K562 (cell line): Measurements from ENCODE around the gene CTPS1. TPM values are rescaled to one million over a fixed set of nuclear protein-coding genes. Genes with fewer than 3 reads are reported as not detected.

Experiments
- ATAC-seq: fragments of 200-7000 bp; cut with Tn5 transposase; 3 replicates; pipeline ENCODE4 v1.9.1; 2020; ENCODE audit warnings: moderate library complexity
- BruUV-seq: library from RNA; stranded (reverse); fragments of 400-500 nt; replicated peaks from 2 replicates; lab custom pipeline; 2021; lab: Mats Ljungman, UMichigan
- CTCF ChIA-PET: fragments of 300-600 bp; formaldehyde crosslinking; extraction: SDS; loops from one replicate; lab custom pipeline; 2021; ENCODE audit warnings: low intra/inter-chr PET ratio; lab: Yijun Ruan, JAX
- POLR2A ChIA-PET: fragments of 300-600, 350-650 bp; sonication (Branson Sonifier 250); formaldehyde crosslinking; extraction: SDS; loops from one replicate; lab custom pipeline; 2021; ENCODE audit warnings: antibody characterized with exemption, inconsistent platforms; lab: Yijun Ruan, JAX
- DNase-seq, 4 experiments: peaks; one replicate each; pipeline versions ENCODE4 v3.0.0 to v3.0.0-alpha.2; 2011 to 2018; ENCODE audit warnings: low spot score in 3 of 4, mixed read lengths in 3 of 4; ENCODE audit errors: extremely low read depth in 1 of 4
- FAIRE-seq: peaks from 2 replicates; lab custom pipeline; 2011; peaks lifted over from hg19 to GRCh38; lab: Jason Lieb, UNC
- H2AFZ ChIP-seq: 2 replicates; pipeline ENCODE4 v1.6.0; 2011; ENCODE audit warnings: low read depth, low read length, control low read depth, inconsistent platforms
- H3K27ac ChIP-seq: fragments of 200-600 bp; 3 replicates; pipeline ENCODE4 v1.8.0; 2011; ENCODE audit warnings: low read depth, mild to moderate bottlenecking, control low read depth, inconsistent platforms, low read length, moderate library complexity, mixed read lengths; ENCODE audit errors: extremely low read depth
- H3K27me3 ChIP-seq, 2 experiments: fragments of 300-600 bp in 1 of 2; 2 replicates in 1 of 2; 3 replicates in 1 of 2; pipeline versions ENCODE4 v1.6.0 to v1.8.0; 2011; ENCODE audit warnings: inconsistent platforms in 2 of 2, low read length in 2 of 2, mild to moderate bottlenecking in 1 of 2, mixed read lengths in 1 of 2, moderate library complexity in 1 of 2; ENCODE audit not compliant: control insufficient read depth in 2 of 2, insufficient read depth in 2 of 2
- H3K36me3 ChIP-seq: fragments of 300-600 bp; 3 replicates; pipeline ENCODE4 v1.8.0; 2011; ENCODE audit warnings: mild to moderate bottlenecking, low read length, inconsistent platforms; ENCODE audit not compliant: control insufficient read depth, insufficient read depth
- H3K4me1 ChIP-seq, 2 experiments: fragments of 200-600 bp in 1 of 2; replicated peaks in 1 of 2; 2 replicates in 1 of 2; 3 replicates in 1 of 2; pipeline versions ENCODE4 v1.5.1 to v1.8.0; 2011; ENCODE audit warnings: inconsistent platforms in 2 of 2, low read length in 2 of 2, mild to moderate bottlenecking in 1 of 2, mixed read lengths in 1 of 2, moderate library complexity in 1 of 2; ENCODE audit not compliant: control insufficient read depth in 2 of 2, insufficient read depth in 2 of 2
- H3K4me2 ChIP-seq: 2 replicates; pipeline ENCODE4 v1.6.1; 2011; ENCODE audit warnings: low read length, control low read depth, inconsistent platforms, mixed read lengths; ENCODE audit not compliant: insufficient read depth
- H3K4me3 ChIP-seq: fragments of 200-600 bp; sonication (generic), shearing (Covaris generic); 2 replicates; pipeline ENCODE4 v1.5.1; 2016; ENCODE audit warnings: control low read depth, inconsistent platforms
- H3K79me2 ChIP-seq: fragments of 200-600 bp; 3 replicates; pipeline ENCODE4 v1.8.0; 2011; ENCODE audit warnings: low read length, inconsistent platforms; ENCODE audit not compliant: control insufficient read depth, insufficient read depth
- H3K9ac ChIP-seq, 2 experiments: 2 replicates each; pipeline versions ENCODE4 v1.6.0 to v1.6.1; 2011; ENCODE audit warnings: low read depth in 2 of 2, low read length in 2 of 2, control low read depth in 1 of 2, inconsistent platforms in 1 of 2, mild to moderate bottlenecking in 1 of 2, mixed read lengths in 1 of 2; ENCODE audit not compliant: insufficient read depth in 1 of 2
- H3K9me1 ChIP-seq: one replicate; pipeline ENCODE4 v1.6.0; 2011; ENCODE audit warnings: inconsistent platforms, mild to moderate bottlenecking, low read length, moderate library complexity; ENCODE audit not compliant: control insufficient read depth, insufficient read depth
- H3K9me3 ChIP-seq: replicated peaks from 2 replicates; pipeline ENCODE4 v1.5.1; 2011; ENCODE audit warnings: low read depth, low read length, inconsistent platforms; ENCODE audit not compliant: control insufficient read depth, insufficient read depth
- H4K20me1 ChIP-seq: replicated peaks from 2 replicates; pipeline ENCODE4 v1.6.1; 2011; ENCODE audit warnings: low read length, inconsistent platforms, mixed read lengths; ENCODE audit not compliant: control insufficient read depth, insufficient read depth
- BRD4 ChIP-seq: fragments of 200-600 bp; sonication (generic); IDR thresholded peaks from 2 replicates; pipeline ENCODE4 v1.6.1; 2017; ENCODE audit warnings: inconsistent platforms
- POLR2A ChIP-seq: fragments of 450-650 bp; conservative IDR thresholded peaks from 2 replicates; pipeline ENCODE4 v1.6.1; 2016
- POLR2G ChIP-seq: fragments of 200-400 bp; formaldehyde crosslinking; IDR thresholded peaks from 2 replicates; pipeline ENCODE4 v1.6.1; 2017; ENCODE audit warnings: low read depth, mild to moderate bottlenecking, antibody characterized with exemption, low read length, moderate library complexity
- RBFOX2 ChIP-seq: fragments of 200-400 bp; formaldehyde crosslinking; IDR thresholded peaks from 2 replicates; pipeline ENCODE4 v1.6.1; 2017; ENCODE audit warnings: low read depth, mild to moderate bottlenecking, low read length, moderate library complexity
- RBM22 ChIP-seq: fragments of 200-400 bp; formaldehyde crosslinking; IDR thresholded peaks from 2 replicates; pipeline ENCODE4 v1.6.1; 2018; ENCODE audit warnings: low read length, low read depth; ENCODE audit not compliant: poor library complexity, severe bottlenecking
- ZBTB33 ChIP-seq: sonication (generic); formaldehyde crosslinking; IDR thresholded peaks from 2 replicates; pipeline ENCODE4 v1.8.1; 2023; ENCODE audit warnings: mild to moderate bottlenecking, missing genetic modification reagents
- ZSCAN29 ChIP-seq: fragments of 450-650 bp; IDR thresholded peaks from 2 replicates; pipeline ENCODE4 v1.6.1; 2017
- WGBS: fragments of 100-300 bp; shearing (Covaris generic); methylation state at CpG from one replicate; pipeline ENCODE4 v1.1.6; 2016; ENCODE audit warnings: low coverage, mixed read lengths; ENCODE audit not compliant: insufficient coverage; ENCODE audit errors: missing lambda C conversion rate; 5-methylcytosine and 5-hydroxymethylcytosine counted together
- in situ Hi-C: fragments of 300-500 bp; cut with MboI; formaldehyde crosslinking; loops from 4 replicates; pipeline ENCODE4 v1.15.0; 2018; ENCODE audit warnings: inconsistent platforms, mixed read lengths
- intact Hi-C: fragments of 100-400 bp; cut with micrococcal nuclease; formaldehyde crosslinking; loops from 2 replicates; pipeline ENCODE4 v1.14.2; 2022
- polyA plus RNA-seq, 8 experiments: library from polyadenylated mRNA; depleted of rRNA in 4 of 8; stranded (reverse) in 5 of 8; unstranded in 3 of 8; fragments of >200 nt; fragmentation: Nextera tagmentation in 2 of 8; fragmentation: Illumina TruSeq in 1 of 8; extraction: Ambion mirVana in 2 of 8; extraction: Trizol in 1 of 8; gene quantifications; 2 replicates each; pipeline versions ENCODE4 v1.2.1 to v1.2.3, GENCODE V29; 2011 to 2014; ENCODE audit warnings: inconsistent platforms in 1 of 8, missing spikeins in 1 of 8
- total RNA-seq, 7 experiments: library from RNA; depleted of rRNA in 6 of 7; stranded (reverse); fragments of >200 nt in 6 of 7; fragmentation: Illumina TruSeq in 2 of 7; extraction: Trizol in 2 of 7; gene quantifications; 2 replicates each; pipeline versions ENCODE4 v1.2.1 to v1.2.3, GENCODE V29; 2011 to 2021; ENCODE audit warnings: low replicate concordance in 1 of 7

CTPS1 gene
- total and polyA plus RNA-seq, 9 of the 15 experiments (the other 6 are each of a cell fraction or from before 2014, with no cell fraction given), result 44.4 to 164 (median 87.7) TPM

- H3K4me3 ChIP-seq, result no peak overlapping the region
- CTCF ChIA-PET, result no interaction called here
- intact Hi-C loops (no loop called here), in situ Hi-C loops (no loop called here)
- FAIRE-seq (no peak), DNase-seq (no peak), ATAC-seq (no peak)
- H3K27ac ChIP-seq, result no peak overlapping the region
- no peaks in the 10 kb centered on the region for H4K20me1 ChIP-seq
- POLR2A ChIA-PET, result interaction anchor here (0.6 to 1.7 kb wide), 3 partner anchors 9 to 36 kb away, joined by 3 to 6 read pairs (median 4); no protein-coding TSS in a partner anchor
- peaks cover 70% of the 10 kb centered on the region; the same call in 2 of the 3 replicates for H3K36me3 ChIP-seq
- H3K27me3 ChIP-seq, result no peaks in the 10 kb centered on the region
- 94% methylated on average over 30 of the region's 44 CpGs for WGBS
- 0 out of 4 replicates have a peak overlapping the region, but pooled peaks of 1 of the 2 experiments have one; percentile 4 for H3K9ac ChIP-seq
- BruUV-seq, result no TSS peak
- no peak overlapping the region for H2AFZ ChIP-seq
- H3K9me3 ChIP-seq, result no peaks in the 10 kb centered on the region
- TF ChIP-seq POLR2G, result peak; percentile 60
- peak; percentile 23 for TF ChIP-seq RBM22
- TF ChIP-seq ZBTB33 (CRISPR knock-in tag), result peak; percentile 80
- no peak for TF ChIP-seq ZSCAN29
- TF ChIP-seq RBFOX2, result peak; percentile 40; the same call in 1 of the 2 replicates
- no peak for TF ChIP-seq BRD4
- peak; percentile 27; the same call in 1 of the 2 replicates for TF ChIP-seq POLR2A
- H3K4me1 ChIP-seq, result peaks cover 0 to 25% of the 10 kb centered on the region in 2 experiments; a peak in 2 of 5 replicates
- no peaks in the 10 kb centered on the region for H3K79me2 ChIP-seq
- H3K4me2 ChIP-seq, result no peak overlapping the region
- H3K9me1 ChIP-seq, result peaks cover 10% of the 10 kb centered on the region
Observed at GRCh38 chr1:41017141-41018017, 37.9 kb downstream of the CTPS1 start.
